ENCODE results near the gene EYA2.

EYA2 gene

GRCh38 chr20:47227119-47227518 lies 332.5 kb downstream of the EYA2 start:
- no peak for DNase-seq (ENCODE audit: low spot score)

- no peak for DNase-seq (ENCODE audit: low spot score)
Measured at GRCh38 chr20:47227576-47227975, 332.9 kb downstream of the EYA2 start.

- DNase-seq (ENCODE audit: low spot score): no peak
Measured at GRCh38 chr20:47228654-47229053, 334.0 kb downstream of the EYA2 start.

- no peak for DNase-seq (ENCODE audit: low spot score)
Measured at GRCh38 chr20:47230811-47231256, 336.2 kb downstream of the EYA2 start.

- no peak for DNase-seq (ENCODE audit: low spot score)
Measured at GRCh38 chr20:47231382-47232039, 336.9 kb downstream of the EYA2 start.

GRCh38 chr20:47232518-47232917 lies 337.9 kb downstream of the EYA2 start:
- no peak for DNase-seq (ENCODE audit: low spot score)

- no peak for DNase-seq (ENCODE audit: low spot score)
Measured at GRCh38 chr20:47233333-47234188, 338.9 kb downstream of the EYA2 start.

GRCh38 chr20:47235111-47235510 lies 340.5 kb downstream of the EYA2 start:
- DNase-seq (ENCODE audit: low spot score): no peak

- no peak for DNase-seq (ENCODE audit: low spot score)
Measured at GRCh38 chr20:47235853-47236638, 341.4 kb downstream of the EYA2 start.

GRCh38 chr20:47236639-47236900 lies 341.9 kb downstream of the EYA2 start:
- DNase-seq (ENCODE audit: low spot score): no peak

- DNase-seq (ENCODE audit: low spot score): no peak
Measured at GRCh38 chr20:47237715-47238114, 343.1 kb downstream of the EYA2 start.

All from RKO (cell line).